HepG2 (cell line): Measurements from ENCODE around the gene PLCL1. TPM values are rescaled to one million over a fixed set of nuclear protein-coding genes. Genes with fewer than 3 reads are reported as not detected.

Experiments
- ATAC-seq: fragments of 200-7000 bp; cut with Tn5 transposase; 3 replicates; pipeline ENCODE4 v1.9.1; 2020; ENCODE audit warnings: mild to moderate bottlenecking, moderate library complexity
- BruUV-seq: library from RNA; stranded (reverse); fragments of 400-500 nt; replicated peaks from 2 replicates; lab custom pipeline; 2021; lab: Mats Ljungman, UMichigan
- CTCF ChIA-PET: fragments of 300-600 bp; formaldehyde crosslinking; extraction: SDS; loops from one replicate; lab custom pipeline; 2021; ENCODE audit warnings: low total read pairs, inconsistent platforms, low intra/inter-chr PET ratio; lab: Yijun Ruan, JAX
- POLR2A ChIA-PET: fragments of 350-600 bp; sonication (Branson Sonifier 250); formaldehyde crosslinking; loops from one replicate; lab custom pipeline; 2020; ENCODE audit warnings: antibody characterized with exemption, inconsistent platforms; lab: Yijun Ruan, JAX
- DNase-seq: peaks from one replicate; pipeline ENCODE4 v3.0.0-alpha.2; 2015; ENCODE audit warnings: low spot score
- FAIRE-seq: peaks from 3 replicates; lab custom pipeline; 2011; peaks lifted over from hg19 to GRCh38; lab: Jason Lieb, UNC
- H2AFZ ChIP-seq: one replicate; pipeline ENCODE4 v1.6.1; 2011; ENCODE audit warnings: low read length, inconsistent platforms
- H3K27ac ChIP-seq: fragments of 300-600 bp; 3 replicates; pipeline ENCODE4 v1.8.0; 2011; ENCODE audit warnings: mixed run types, mild to moderate bottlenecking, mixed read lengths, low read length, inconsistent platforms; ENCODE audit not compliant: insufficient read depth; ENCODE audit errors: extremely low read length
- H3K27me3 ChIP-seq, 2 experiments: fragments of 200-600 bp in 1 of 2; 2 replicates in 1 of 2; 3 replicates in 1 of 2; pipeline versions ENCODE4 v1.6.0 to v1.8.0; 2011; ENCODE audit warnings: low read length in 2 of 2, mild to moderate bottlenecking in 2 of 2, moderate library complexity in 2 of 2, inconsistent platforms in 1 of 2; ENCODE audit not compliant: insufficient read depth in 2 of 2, control insufficient read depth in 1 of 2
- H3K36me3 ChIP-seq, 2 experiments: fragments of 200-600 bp in 1 of 2; replicated peaks in 1 of 2; 2 replicates in 1 of 2; 3 replicates in 1 of 2; pipeline versions ENCODE4 v1.5.1 to v1.8.0; 2011; ENCODE audit warnings: low read length in 2 of 2, inconsistent platforms in 1 of 2; ENCODE audit not compliant: insufficient read depth in 2 of 2, control insufficient read depth in 1 of 2
- H3K4me1 ChIP-seq: 2 replicates; pipeline ENCODE4 v1.5.1; 2012; ENCODE audit warnings: low read length, inconsistent platforms; ENCODE audit not compliant: insufficient read depth
- H3K4me2 ChIP-seq: 2 replicates; pipeline ENCODE4 v1.6.0; 2011; ENCODE audit warnings: low read depth, low read length, inconsistent platforms
- H3K4me3 ChIP-seq, 3 experiments: fragments of 200-600 bp in 1 of 3; sonication (generic), shearing (Covaris generic) in 1 of 3; replicated peaks in 1 of 3; 2 replicates each; pipeline ENCODE4 v1.5.1; 2011 to 2016; ENCODE audit warnings: low read length in 3 of 3, inconsistent platforms in 2 of 3, low read depth in 2 of 3, mild to moderate bottlenecking in 2 of 3, control low read depth in 1 of 3, mixed read lengths in 1 of 3; ENCODE audit not compliant: insufficient read depth in 1 of 3
- H3K79me2 ChIP-seq: one replicate; pipeline ENCODE4 v1.6.1; 2011; ENCODE audit warnings: low read length, inconsistent platforms; ENCODE audit not compliant: insufficient read depth
- H3K9ac ChIP-seq: 2 replicates; pipeline ENCODE4 v1.6.0; 2011; ENCODE audit warnings: mild to moderate bottlenecking, low read depth, low read length, inconsistent platforms; ENCODE audit not compliant: insufficient read depth
- H3K9me3 ChIP-seq: 2 replicates; pipeline ENCODE4 v1.5.1; 2012; ENCODE audit warnings: mild to moderate bottlenecking, low read length
- H4K20me1 ChIP-seq: 2 replicates; pipeline ENCODE4 v1.6.0; 2011; ENCODE audit warnings: inconsistent platforms, mild to moderate bottlenecking, low read length, moderate library complexity; ENCODE audit not compliant: insufficient read depth
- CREB1 ChIP-seq, 2 experiments: fragments of 450-650 bp in 1 of 2; IDR thresholded peaks; 2 replicates each; pipeline ENCODE4 v1.6.1; 2016 to 2017; ENCODE audit warnings: control low read depth in 1 of 2, mild to moderate bottlenecking in 1 of 2, missing compliant biosample characterization in 1 of 2, missing genetic modification characterization in 1 of 2
- ETV5 ChIP-seq: IDR thresholded peaks from 2 replicates; pipeline ENCODE4 v1.6.1; 2018; ENCODE audit warnings: missing biosample characterization, missing genetic modification reagents, inconsistent platforms, borderline replicate concordance
- HES4 ChIP-seq: sonication (generic); formaldehyde crosslinking; IDR thresholded peaks from 2 replicates; pipeline ENCODE4 v1.9.0; 2021; ENCODE audit warnings: mild to moderate bottlenecking, missing genetic modification reagents, borderline replicate concordance
- KLF6 ChIP-seq: IDR thresholded peaks from 2 replicates; pipeline ENCODE4 v1.8.0; 2016; ENCODE audit warnings: missing biosample characterization, missing genetic modification reagents
- NFKBIZ ChIP-seq: IDR thresholded peaks from 2 replicates; pipeline ENCODE4 v1.6.1; 2018; ENCODE audit warnings: missing genetic modification reagents, missing compliant biosample characterization
- RBM22 ChIP-seq: fragments of 200-400 bp; formaldehyde crosslinking; optimal IDR thresholded peaks from 2 replicates; pipeline ENCODE3; 2017; ENCODE audit warnings: mild to moderate bottlenecking, low read length, moderate library complexity
- SOX5 ChIP-seq: IDR thresholded peaks from 2 replicates; pipeline ENCODE4 v1.6.1; 2016; ENCODE audit warnings: borderline replicate concordance
- SP1 ChIP-seq, 2 experiments: fragments of 450-650 bp in 1 of 2; sonication (generic) in 1 of 2; formaldehyde crosslinking in 1 of 2; IDR thresholded peaks; 2 replicates each; pipeline versions ENCODE4 v1.4.0 to v1.6.1; 2016 to 2020; ENCODE audit warnings: missing genetic modification reagents in 1 of 2
- SRSF9 ChIP-seq: fragments of 200-400 bp; formaldehyde crosslinking; IDR thresholded peaks from 2 replicates; pipeline ENCODE4 v1.6.1; 2018; ENCODE audit warnings: borderline replicate concordance, mild to moderate bottlenecking, low read depth, low read length; ENCODE audit not compliant: insufficient read depth, poor library complexity, severe bottlenecking
- TFDP2 ChIP-seq: sonication (generic); formaldehyde crosslinking; IDR thresholded peaks from 2 replicates; pipeline ENCODE4 v1.4.0; 2020; ENCODE audit warnings: missing genetic modification reagents
- THYN1 ChIP-seq: sonication (generic); formaldehyde crosslinking; IDR thresholded peaks from 2 replicates; pipeline ENCODE4 v1.8.1; 2023; ENCODE audit warnings: low read depth, mild to moderate bottlenecking, moderate library complexity, missing genetic modification reagents, borderline replicate concordance
- ZNF124 ChIP-seq: sonication (generic); formaldehyde crosslinking; IDR thresholded peaks from 2 replicates; pipeline ENCODE4 v1.4.0; 2020; ENCODE audit warnings: missing genetic modification reagents
- ZNF17 ChIP-seq: sonication (generic); formaldehyde crosslinking; IDR thresholded peaks from 2 replicates; pipeline ENCODE4 v1.5.0; 2020; ENCODE audit warnings: mild to moderate bottlenecking, missing genetic modification reagents
- ZNF274 ChIP-seq: sonication (generic); formaldehyde crosslinking; IDR thresholded peaks from 2 replicates; pipeline ENCODE4 v1.5.1; 2020; ENCODE audit warnings: mild to moderate bottlenecking, missing genetic modification reagents
- ZNF446 ChIP-seq: sonication (generic); formaldehyde crosslinking; IDR thresholded peaks from 2 replicates; pipeline ENCODE4 v1.5.0; 2020; ENCODE audit warnings: mild to moderate bottlenecking, missing genetic modification reagents
- ZNF569 ChIP-seq: sonication (generic); formaldehyde crosslinking; IDR thresholded peaks from 2 replicates; pipeline ENCODE4 v1.5.0; 2020; ENCODE audit warnings: mild to moderate bottlenecking, missing genetic modification reagents, moderate library complexity, borderline replicate concordance
- WGBS: methylation state at CpG from one replicate; pipeline ENCODE4 v1.1.6; 2017; ENCODE audit warnings: low lambda C conversion rate; 5-methylcytosine and 5-hydroxymethylcytosine counted together
- in situ Hi-C: cut with HindIII; loops from 2 replicates; pipeline ENCODE4 v1.10.0; 2017; ENCODE audit warnings: low pct_unique_long_range_greater_than_20kb; ENCODE audit not compliant: extremely low pct_ligation_motif_present
- intact Hi-C: fragments of 100-400 bp; cut with micrococcal nuclease; formaldehyde crosslinking; loops from one replicate; pipeline ENCODE4 v1.10.0; 2022; ENCODE audit not compliant: unreplicated experiment
- polyA plus RNA-seq, 8 experiments: library from polyadenylated mRNA; depleted of rRNA in 3 of 8; stranded (reverse) in 7 of 8; unstranded in 1 of 8; fragments of >200 nt; fragmentation: Illumina TruSeq in 4 of 8; extraction: Trizol in 4 of 8; gene quantifications; 2 replicates each; pipeline versions ENCODE4 v1.2.1 to v1.2.3, GENCODE V29; 2011 to 2016; ENCODE audit warnings: low read depth in 4 of 8, missing spikeins in 1 of 8, mixed read lengths in 1 of 8; ENCODE audit not compliant: insufficient read depth in 1 of 8
- total RNA-seq, 5 experiments: library from RNA; depleted of rRNA; stranded (reverse); fragments of >200 nt; fragmentation: Illumina TruSeq; extraction: Trizol; gene quantifications; 2 replicates each; pipeline ENCODE4 v1.2.3, GENCODE V29; 2016; ENCODE audit warnings: low read depth in 1 of 5
- TF ChIP-seq, protein P1 (sequence below): sonication (generic); formaldehyde crosslinking; IDR thresholded peaks from 2 replicates; pipeline ENCODE4 v1.8.0; 2022; ENCODE audit warnings: mild to moderate bottlenecking, missing genetic modification reagents, moderate library complexity

Gene PLCL1
- total and polyA plus RNA-seq, 2 of the 13 experiments (the other 11 are each of a cell fraction or from before 2014, with no cell fraction given) = not detected

DNA sequence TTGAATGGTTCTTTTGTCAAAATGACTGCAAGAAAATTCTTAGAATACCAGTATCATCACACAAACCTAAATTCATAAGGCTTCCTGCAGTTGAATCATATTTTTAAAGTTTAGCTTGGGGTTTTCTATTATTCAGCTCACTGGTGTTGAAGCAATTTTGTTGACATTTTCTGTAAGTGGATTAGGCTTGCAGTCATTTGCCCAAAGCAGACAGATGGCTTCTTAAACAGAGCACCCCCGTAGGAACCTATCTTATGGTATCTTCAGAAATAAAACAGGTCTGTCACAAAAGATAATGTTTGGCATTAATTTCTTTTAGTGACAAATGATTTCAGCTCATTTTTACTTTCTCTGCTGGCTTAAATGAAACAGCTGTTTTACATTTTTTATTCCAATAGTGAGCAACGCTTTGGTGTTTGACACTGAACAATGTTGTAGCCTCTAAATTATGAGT is 331.1 kb downstream of the PLCL1 start:
- H3K9me3 ChIP-seq = no peaks in the 10 kb centered on the region
- FAIRE-seq (no peak), DNase-seq (no peak), ATAC-seq (no peak)
- no peaks in the 10 kb centered on the region for H4K20me1 ChIP-seq
- H3K79me2 ChIP-seq = no peaks in the 10 kb centered on the region
- no peaks in the 10 kb centered on the region for H3K36me3 ChIP-seq
- no TSS peak for BruUV-seq
- H3K27ac ChIP-seq = no peak overlapping the region
- intact Hi-C loops = no loop called here
- TF ChIP-seq ZNF124 (CRISPR knock-in tag) = no peak
- no peak for TF ChIP-seq SRSF9
- no peak for TF ChIP-seq TFDP2 (CRISPR knock-in tag)
- TF ChIP-seq, protein P1, sequence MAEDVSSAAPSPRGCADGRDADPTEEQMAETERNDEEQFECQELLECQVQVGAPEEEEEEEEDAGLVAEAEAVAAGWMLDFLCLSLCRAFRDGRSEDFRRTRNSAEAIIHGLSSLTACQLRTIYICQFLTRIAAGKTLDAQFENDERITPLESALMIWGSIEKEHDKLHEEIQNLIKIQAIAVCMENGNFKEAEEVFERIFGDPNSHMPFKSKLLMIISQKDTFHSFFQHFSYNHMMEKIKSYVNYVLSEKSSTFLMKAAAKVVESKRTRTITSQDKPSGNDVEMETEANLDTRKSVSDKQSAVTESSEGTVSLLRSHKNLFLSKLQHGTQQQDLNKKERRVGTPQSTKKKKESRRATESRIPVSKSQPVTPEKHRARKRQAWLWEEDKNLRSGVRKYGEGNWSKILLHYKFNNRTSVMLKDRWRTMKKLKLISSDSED (CRISPR knock-in tag) = no peak
- no peak for TF ChIP-seq ZNF569 (CRISPR knock-in tag)
- TF ChIP-seq CREB1 (IDR thresholded peaks at IDR 0.05) = no peak
- TF ChIP-seq CREB1 (CRISPR knock-in tag; IDR thresholded peaks at IDR 0.05) = no peak
- no peak for TF ChIP-seq ZNF17 (CRISPR knock-in tag)
- no peak for TF ChIP-seq KLF6 (CRISPR knock-in tag)
- no peak for TF ChIP-seq RBM22
- no peak for TF ChIP-seq ZNF274
- TF ChIP-seq HES4 (CRISPR knock-in tag) = no peak
- no peak for TF ChIP-seq ETV5
- TF ChIP-seq ZNF446 (CRISPR knock-in tag) = no peak
- TF ChIP-seq THYN1 (CRISPR knock-in tag) = no peak
- TF ChIP-seq NFKBIZ (CRISPR knock-in tag) = no peak
- no peak for TF ChIP-seq SP1 (IDR thresholded peaks at IDR 0.05)
- no peak for TF ChIP-seq SP1 (CRISPR knock-in tag; IDR thresholded peaks at IDR 0.05)
- TF ChIP-seq SOX5 (CRISPR knock-in tag) = no peak
- CTCF ChIA-PET = no interaction called here
- no peak overlapping the region for H3K4me2 ChIP-seq
- in situ Hi-C loops = no loop called here
- H3K9ac ChIP-seq = no peak overlapping the region
- no peak overlapping the region for H2AFZ ChIP-seq
- H3K27me3 ChIP-seq = no peaks in the 10 kb centered on the region
- POLR2A ChIA-PET = no interaction called here
- H3K4me3 ChIP-seq = no peak overlapping the region
- whole genome bisulfite sequencing = 13% methylated on average over 2 of the region's 2 CpGs
- no peaks in the 10 kb centered on the region for H3K4me1 ChIP-seq
